T-helper 1 cell (primary cell): ENCODE measurements around the gene TNFAIP2.

Source experiments
- DNase-seq, 5 donors: peaks; one replicate each; pipeline ENCODE4 v3.0.0-alpha.2; 2012 to 2020

The TNFAIP2 gene

DNA sequence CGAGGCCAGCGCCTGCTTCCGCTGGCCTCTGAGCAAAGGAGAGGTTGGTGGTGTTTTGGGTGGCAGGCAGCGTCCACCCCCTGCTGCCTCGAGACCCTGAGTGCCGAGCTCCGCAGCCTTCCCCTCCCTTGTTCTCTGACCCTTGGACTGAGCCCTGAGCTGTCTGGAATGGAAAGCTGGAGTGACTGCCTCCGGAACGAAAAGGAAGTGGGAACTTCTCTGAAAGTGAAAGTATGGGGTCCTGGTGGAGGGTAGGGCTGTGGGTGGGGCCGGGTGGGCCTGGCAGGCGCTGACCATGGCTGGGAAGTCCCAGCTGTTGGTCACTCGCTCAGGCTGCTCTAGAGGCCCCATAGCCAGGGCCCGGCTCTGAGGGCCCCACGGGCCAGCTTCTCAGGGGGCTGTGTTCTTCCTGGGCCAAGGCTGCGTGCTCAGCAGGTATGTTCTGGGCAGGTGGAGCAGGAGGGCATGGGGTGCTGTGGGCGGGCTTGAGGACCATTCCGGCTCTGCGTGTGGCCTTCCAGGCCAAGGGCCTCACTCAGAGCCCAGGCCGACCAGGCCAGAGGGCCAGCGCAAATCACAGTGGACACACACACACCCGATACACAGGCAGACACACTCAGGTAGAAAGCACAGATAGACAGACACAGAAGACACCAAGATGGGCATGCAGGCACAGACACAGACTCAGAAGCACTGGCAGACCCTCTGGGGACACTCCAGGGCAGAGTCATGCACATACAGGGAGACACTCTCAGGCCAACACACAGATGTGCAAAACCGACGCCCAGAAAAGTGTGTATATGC lies 28.7 kb upstream of the TNFAIP2 start, which contains the start of gene EXOC3L4:
TSS of gene EXOC3L4 (plus strand) at position 320 of the 804 bp plus-strand sequence. CDS start 5,495 bp downstream, outside the sequence.
- no peak for DNase-seq

DNA sequence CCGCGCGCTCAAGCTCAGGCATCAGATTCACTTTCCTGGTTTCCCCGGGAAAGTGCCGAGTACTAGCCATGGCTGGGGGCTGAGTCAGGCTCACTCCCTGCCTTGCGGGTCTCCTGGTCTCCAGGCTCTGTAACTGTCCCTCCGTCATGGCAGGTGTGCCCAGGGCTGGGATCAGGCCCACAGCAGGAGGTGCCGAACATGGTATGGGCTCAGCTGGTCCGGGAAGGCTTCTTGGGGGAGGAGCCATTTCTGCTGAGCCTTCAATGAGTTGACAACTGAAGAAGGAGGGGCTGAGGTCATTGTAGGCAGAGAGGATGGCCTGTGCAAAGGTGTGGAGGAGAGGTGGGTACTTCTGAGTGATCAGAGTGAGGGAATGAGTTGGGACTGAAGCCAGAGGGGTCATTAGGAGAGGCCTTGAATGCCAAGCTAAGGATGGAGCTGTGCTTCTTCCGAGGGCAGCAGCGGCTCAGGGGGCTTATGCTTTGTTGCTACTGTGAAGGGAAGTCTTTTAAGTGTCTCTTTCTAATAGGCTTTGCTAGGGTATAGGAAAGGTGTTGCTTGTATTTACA lies 28.0 kb upstream of the TNFAIP2 start:
- DNase-seq: no peak

- DNase-seq: no peak
These were observed 26.9 kb upstream of the TNFAIP2 start for GRCh38 chr14:103096387-103096786.

- DNase-seq: no peak
These were observed 25.8 kb upstream of the TNFAIP2 start for GRCh38 chr14:103097244-103097993.

DNA sequence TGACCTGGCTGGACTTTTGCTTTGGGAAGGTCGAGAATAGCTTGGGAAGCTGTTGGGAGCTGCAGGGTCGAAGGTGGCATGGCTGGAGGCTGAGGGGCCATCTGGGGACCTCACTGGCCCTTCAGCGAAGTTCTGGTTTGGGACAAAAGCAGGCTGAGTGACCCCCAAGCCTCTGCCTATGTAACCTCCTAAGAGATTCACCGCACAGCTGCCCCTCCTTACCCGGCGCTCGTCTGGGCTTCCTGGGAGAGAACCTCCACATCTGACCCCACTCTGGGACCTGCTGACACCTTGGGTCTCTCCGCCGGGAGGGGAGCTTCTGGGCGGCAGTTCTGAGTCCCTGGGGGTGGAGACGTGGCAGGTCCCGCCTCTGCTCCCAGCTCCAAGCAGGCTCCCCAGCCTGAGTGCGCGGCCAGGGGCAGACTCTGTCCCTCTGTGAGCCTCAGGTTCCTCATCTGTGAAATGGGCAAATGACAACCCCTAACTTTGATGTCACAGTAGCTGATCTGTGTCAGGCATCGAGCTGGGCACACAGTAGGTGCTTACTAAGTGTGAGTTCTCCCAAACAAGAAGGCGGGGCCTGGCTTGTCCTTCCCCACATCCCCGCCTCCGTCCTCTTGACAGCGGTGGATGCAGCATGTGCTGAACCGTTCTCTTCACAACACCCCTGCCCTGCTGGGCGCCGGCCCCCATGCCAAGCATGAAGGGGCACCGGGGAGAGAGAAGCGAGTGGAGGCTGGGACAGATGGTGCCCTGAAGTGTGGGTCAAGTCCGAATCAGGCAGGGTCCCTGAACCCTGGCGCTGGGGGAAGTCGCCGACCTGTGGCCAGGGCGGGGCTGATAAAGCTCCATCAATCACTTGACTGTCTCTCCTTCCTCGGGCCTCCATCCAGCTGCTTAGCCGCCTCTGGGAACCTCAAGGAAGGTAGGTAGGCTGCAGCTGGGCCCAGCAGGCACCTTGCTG lies 25.0 kb upstream of the TNFAIP2 start:
- DNase-seq: no peak

DNA sequence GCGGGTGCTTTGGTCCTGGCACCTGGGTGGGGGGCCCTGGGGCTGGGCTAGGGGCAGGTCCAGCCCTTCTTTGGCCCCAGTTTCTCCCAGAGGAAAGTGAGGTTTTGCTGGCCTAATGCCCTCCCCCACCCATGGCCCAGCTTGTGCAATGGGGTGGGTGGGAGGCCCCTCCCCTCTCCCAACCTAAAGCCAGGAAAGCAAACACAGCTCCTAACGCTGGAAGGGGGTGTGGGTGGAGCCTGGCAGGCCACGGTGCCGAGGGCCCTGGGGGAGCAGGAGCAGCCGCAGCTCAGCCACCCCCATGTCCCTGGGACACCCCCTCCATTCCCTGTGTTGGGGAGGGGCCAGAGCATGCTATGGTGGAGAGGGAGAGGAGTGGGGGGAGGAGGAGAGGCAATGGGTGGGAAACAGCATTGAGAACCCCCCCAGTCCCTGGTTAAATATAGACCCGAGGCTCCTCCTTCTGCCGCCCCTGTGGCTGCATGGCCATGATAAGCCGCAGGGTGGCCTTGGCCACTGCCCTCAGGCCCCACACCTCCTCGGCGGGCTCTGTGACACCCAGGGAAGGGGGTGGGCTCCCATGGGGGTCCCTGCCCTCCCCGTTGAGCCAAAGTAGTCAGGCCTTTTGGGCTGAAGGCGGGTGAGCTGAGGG lies 24.1 kb upstream of the TNFAIP2 start:
- no peak for DNase-seq

- no peak for DNase-seq
These were observed 23.5 kb upstream of the TNFAIP2 start for GRCh38 chr14:103099733-103100280.

DNA sequence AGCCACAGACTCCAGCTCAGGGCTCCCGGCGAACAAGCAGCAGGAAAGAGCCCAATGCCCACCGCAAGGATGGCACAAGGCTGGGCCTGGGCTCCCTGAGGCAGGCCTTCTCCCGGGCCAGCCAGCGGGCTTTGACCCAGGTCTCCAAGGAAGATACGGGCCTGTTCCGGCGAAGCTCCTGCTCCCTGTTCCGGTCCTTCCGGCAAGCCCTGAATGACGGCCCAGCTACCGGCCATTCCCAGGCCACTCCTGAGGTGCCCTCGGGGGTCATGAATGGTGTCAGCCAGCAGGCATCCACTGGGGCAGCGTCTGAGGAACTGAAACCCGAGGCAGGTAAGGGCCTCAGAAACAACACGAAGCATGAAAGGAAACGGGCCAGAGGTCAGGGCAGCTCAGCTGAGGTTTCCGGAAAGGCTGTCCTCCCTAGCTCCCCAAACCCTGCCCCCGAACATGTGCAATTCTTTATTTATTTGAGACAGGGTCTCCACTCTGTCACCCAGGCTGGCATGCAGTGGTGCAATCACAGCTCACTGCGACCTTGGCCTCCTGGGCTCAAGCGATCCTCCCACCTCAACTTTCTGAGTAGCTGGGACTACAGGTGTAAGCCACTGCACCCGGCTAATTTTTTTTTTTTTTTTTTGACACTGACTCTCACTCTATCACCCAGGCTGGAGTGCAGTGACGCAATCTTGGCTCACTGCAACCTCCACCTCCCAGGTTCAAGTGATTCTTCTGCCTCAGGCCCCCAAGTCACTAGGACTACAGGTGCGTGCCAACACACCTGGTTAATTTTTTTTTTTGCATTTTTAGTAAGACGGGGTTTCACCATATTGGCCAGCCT lies 22.8 kb upstream of the TNFAIP2 start:
- DNase-seq: no peak

GRCh38 chr14:103101257-103101962 lies 21.9 kb upstream of the TNFAIP2 start:
- DNase-seq: no peak

DNA sequence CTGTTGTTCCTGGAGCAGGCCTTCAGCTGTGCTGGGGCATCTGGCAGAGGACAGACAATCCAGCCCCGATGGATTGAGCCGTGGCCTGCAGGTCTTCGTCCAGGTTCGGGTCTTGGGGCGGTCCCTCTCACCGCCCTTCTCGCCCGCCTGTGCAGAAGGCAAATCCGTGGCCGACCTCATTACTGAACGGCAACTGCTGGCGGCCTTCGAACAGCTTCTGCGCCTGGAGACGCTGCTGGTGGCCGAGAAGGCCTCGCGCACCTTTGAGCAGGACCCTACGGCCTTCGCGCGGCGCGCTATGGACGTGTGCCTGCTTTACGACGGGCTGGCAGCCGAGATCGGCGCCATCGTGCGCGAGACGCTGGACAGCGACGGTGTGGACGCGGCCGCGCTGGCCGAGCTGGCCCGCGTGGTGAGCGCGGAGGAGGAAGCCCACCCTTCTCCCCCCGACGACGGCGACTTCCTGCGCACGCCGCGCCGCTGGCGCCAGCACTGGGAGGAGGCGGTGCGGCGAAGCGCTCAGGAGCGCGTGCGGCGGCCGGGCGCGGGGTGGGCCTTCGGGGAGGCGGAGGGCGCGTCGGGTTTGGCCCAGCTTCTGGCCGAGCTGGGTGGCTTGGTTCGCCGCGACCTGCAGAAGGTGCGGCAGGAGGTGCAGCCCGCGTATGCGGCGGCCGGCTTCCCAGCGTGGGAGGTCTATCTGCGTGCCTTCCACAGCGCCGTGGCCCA lies 21.1 kb upstream of the TNFAIP2 start:
- DNase-seq: no peak

GRCh38 chr14:103102689-103103260 lies 20.5 kb upstream of the TNFAIP2 start:
- no peak for DNase-seq

- no peak for DNase-seq
These were observed 19.5 kb upstream of the TNFAIP2 start for GRCh38 chr14:103103461-103104388.

GRCh38 chr14:103104389-103104653 lies 18.9 kb upstream of the TNFAIP2 start:
- DNase-seq: no peak

- DNase-seq: peak; percentile 36 to 67 (median 56)
These were observed 18.4 kb upstream of the TNFAIP2 start for GRCh38 chr14:103104654-103105452.

DNA sequence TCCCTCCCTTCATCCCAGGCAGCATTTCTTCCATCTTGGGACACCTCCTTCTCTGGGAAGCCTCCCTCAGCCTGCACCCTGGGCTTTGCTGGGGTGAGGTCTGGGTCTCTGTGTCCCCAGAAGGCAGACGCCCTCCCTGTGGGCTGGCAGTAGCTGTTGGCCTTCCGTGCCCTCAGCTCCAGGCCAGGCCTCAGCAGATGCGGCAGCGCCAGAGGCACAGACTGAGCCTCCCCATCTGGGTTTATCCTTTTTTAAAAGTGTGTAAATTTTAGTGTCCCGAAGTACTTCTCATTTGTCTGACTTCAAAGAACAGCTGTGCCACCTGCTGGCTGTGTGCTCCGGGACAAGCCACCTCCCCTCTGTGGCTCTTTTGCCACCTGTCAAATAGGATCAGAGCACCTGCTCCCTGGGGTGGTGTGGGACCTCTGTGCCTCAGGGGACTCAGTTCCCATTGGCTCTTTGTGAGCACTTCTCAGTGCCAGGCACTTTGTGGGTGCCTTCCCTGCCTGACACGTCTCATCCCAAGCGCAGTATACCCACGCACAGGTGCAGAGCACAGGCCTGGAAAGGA lies 17.6 kb upstream of the TNFAIP2 start:
- no peak for DNase-seq

DNA sequence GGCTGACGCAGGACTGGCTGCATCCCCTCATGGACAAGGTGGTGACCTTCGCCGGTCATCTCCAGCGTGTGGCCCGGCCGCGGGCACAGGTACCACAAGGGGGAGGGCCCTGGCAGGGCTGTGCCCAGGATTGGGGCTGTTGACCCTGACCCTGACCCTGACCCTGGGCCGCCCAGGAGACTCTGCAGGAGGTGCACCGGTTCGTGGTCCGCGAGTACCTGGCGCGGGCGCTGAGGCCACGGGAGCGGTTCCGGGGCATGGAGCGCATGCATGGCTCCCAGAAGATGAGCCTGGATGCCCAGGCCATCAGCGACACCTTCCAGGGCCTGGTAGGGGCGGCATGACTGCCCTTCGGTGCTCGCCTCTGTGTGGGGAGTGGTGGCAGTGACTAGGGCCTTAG lies 15.8 kb upstream of the TNFAIP2 start:
- no peak for DNase-seq
